GM23248 (cell line): ENCODE results near the gene SLC15A5. TPM values are rescaled to one million over a fixed set of nuclear protein-coding genes. Genes with fewer than 3 reads are reported as not detected.

Source experiments
- DNase-seq: peaks from one replicate; pipeline ENCODE4 v3.0.0-alpha.2; 2015
- H2AFZ ChIP-seq: fragments of 200-600 bp; sonication (generic); 2 replicates; pipeline ENCODE4 v1.6.1; 2016; ENCODE audit warnings: antibody characterized with exemption
- H3F3A ChIP-seq: fragments of 200-600 bp; sonication (generic); 2 replicates; pipeline ENCODE4 v1.6.1; 2016; ENCODE audit warnings: mild to moderate bottlenecking, antibody characterized with exemption, mixed run types; ENCODE audit not compliant: insufficient read depth
- H3K27ac ChIP-seq: fragments of 200-600 bp; sonication (generic); 2 replicates; pipeline ENCODE4 v1.5.1; 2016; ENCODE audit warnings: mild to moderate bottlenecking
- H3K27me3 ChIP-seq: fragments of 200-600 bp; sonication (generic); replicated peaks from 2 replicates; pipeline ENCODE4 v1.6.1; 2016; ENCODE audit warnings: mild to moderate bottlenecking; ENCODE audit not compliant: insufficient read depth
- H3K36me3 ChIP-seq: fragments of 200-600 bp; sonication (generic); 2 replicates; pipeline ENCODE4 v1.6.1; 2016; ENCODE audit warnings: low read depth, mild to moderate bottlenecking
- H3K4me1 ChIP-seq: fragments of 200-600 bp; sonication (generic); 2 replicates; pipeline ENCODE4 v1.6.1; 2016; ENCODE audit warnings: mild to moderate bottlenecking; ENCODE audit not compliant: insufficient read depth
- H3K4me2 ChIP-seq: fragments of 200-600 bp; sonication (generic); one replicate; pipeline ENCODE4 v1.6.1; 2016; ENCODE audit warnings: mild to moderate bottlenecking; ENCODE audit not compliant: unreplicated experiment
- H3K4me3 ChIP-seq: fragments of 200-600 bp; sonication (generic); 2 replicates; pipeline ENCODE4 v1.5.1; 2016; ENCODE audit warnings: mild to moderate bottlenecking
- H3K79me2 ChIP-seq: fragments of 200-600 bp; sonication (generic); 2 replicates; pipeline ENCODE4 v1.6.1; 2016; ENCODE audit warnings: mild to moderate bottlenecking; ENCODE audit not compliant: insufficient read depth
- H3K9ac ChIP-seq: fragments of 200-600 bp; sonication (generic); 2 replicates; pipeline ENCODE4 v1.6.1; 2016; ENCODE audit warnings: mild to moderate bottlenecking
- H3K9me2 ChIP-seq: fragments of 200-600 bp; sonication (generic); 2 replicates; pipeline ENCODE4 v1.6.1; 2016; ENCODE audit warnings: mixed run types, mild to moderate bottlenecking, moderate library complexity; ENCODE audit not compliant: insufficient read depth
- H3K9me3 ChIP-seq: fragments of 200-600 bp; sonication (generic); one replicate; pipeline ENCODE4 v1.6.1; 2017; ENCODE audit warnings: low read depth
- H4K20me1 ChIP-seq: fragments of 200-600 bp; sonication (generic); 2 replicates; pipeline ENCODE4 v1.6.0; 2016; ENCODE audit not compliant: insufficient read depth
- EZH2 ChIP-seq: fragments of 200-600 bp; sonication (generic); IDR thresholded peaks from 2 replicates; pipeline ENCODE4 v1.6.1; 2018; ENCODE audit warnings: antibody characterized with exemption, mild to moderate bottlenecking; ENCODE audit not compliant: insufficient read depth, poor library complexity, severe bottlenecking
- EZH2phosphoT487 ChIP-seq: fragments of 200-600 bp; sonication (generic); IDR thresholded peaks from 2 replicates; pipeline ENCODE4 v1.6.1; 2018; ENCODE audit warnings: antibody characterized with exemption, moderate library complexity, mild to moderate bottlenecking, low read depth; ENCODE audit not compliant: insufficient read depth
- WGBS, 2 experiments: methylation state at CpG; one replicate each; pipeline ENCODE4 v1.1.6; 2015 to 2017; ENCODE audit warnings: low lambda C conversion rate in 2 of 2, low coverage in 1 of 2; ENCODE audit errors: missing lambda C conversion rate in 2 of 2; 5-methylcytosine and 5-hydroxymethylcytosine counted together
- in situ Hi-C: fragments of 300-500 bp; cut with MboI; formaldehyde crosslinking; loops from 2 replicates; pipeline ENCODE4 v1.15.0; 2020
- polyA plus RNA-seq: library from polyadenylated mRNA; unstranded; fragments of >200 nt; fragmentation: Nextera tagmentation; extraction: Ambion mirVana; gene quantifications from 2 replicates; pipeline ENCODE4 v1.2.1, GENCODE V29; 2016
- total RNA-seq: library from RNA; depleted of rRNA; stranded (reverse); fragments of >200 nt; shearing (Covaris generic); gene quantifications from 2 replicates; pipeline ENCODE4 v1.2.3, GENCODE V29; 2014; rRNA removed

The SLC15A5 gene
- total and polyA plus RNA-seq, 2 experiments from 2014 or later = not detected

DNA sequence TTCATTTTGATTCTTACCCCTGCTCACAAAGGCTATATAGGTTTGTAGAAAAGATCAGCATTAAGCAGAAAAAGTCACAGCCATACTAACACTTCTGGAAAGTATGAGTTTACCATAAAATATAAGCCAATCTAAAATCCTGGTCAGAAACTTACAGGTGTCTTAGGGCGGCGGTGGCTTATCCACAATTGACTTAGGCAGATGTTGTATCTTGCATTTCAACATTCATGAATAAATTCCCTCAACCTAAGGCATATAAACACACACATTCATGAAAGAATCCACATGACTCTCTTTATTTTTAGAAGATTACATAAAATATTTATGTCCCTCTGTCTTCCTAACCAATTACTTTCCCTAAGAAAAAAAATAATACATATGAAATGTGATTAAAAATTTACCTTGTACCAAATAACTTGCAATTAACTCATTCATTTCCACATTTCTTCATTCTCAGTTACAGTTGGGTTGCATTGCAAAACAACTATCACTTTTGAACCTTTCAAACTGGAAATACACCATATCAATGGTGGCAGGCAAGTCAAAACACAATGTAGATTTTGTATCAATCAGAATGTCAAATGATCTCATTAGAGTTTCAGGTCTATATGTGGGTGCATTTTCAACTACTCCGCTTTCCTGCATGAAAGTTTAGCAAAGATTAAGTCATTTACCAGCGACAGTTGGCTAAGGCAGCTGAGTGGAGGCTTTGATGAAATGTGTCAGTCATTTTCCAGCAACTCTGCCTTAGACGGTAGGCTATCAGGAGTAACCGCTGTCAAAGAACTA lies 124.4 kb downstream of the SLC15A5 start:
- Histone ChIP-seq H3K9ac (no peak overlapping the region), H2AFZ (no peak overlapping the region), H4K20me1 (no peaks in the 10 kb centered on the region), H3K9me2 (no peaks in the 10 kb centered on the region), H3K4me1 (no peaks in the 10 kb centered on the region), H3K27ac (no peak overlapping the region), H3K4me3 (no peak overlapping the region), H3K36me3 (no peaks in the 10 kb centered on the region), H3K27me3 (no peaks in the 10 kb centered on the region), H3K4me2 (no peak overlapping the region), H3K79me2 (no peaks in the 10 kb centered on the region), H3K9me3 (no peaks in the 10 kb centered on the region), H3F3A (no peaks in the 10 kb centered on the region)
- in situ Hi-C loops = no loop called here
- 71 to 76% methylated on average over 6 of the region's 6 CpGs for WGBS, 2 experiments
- DNase-seq = no peak
- TF ChIP-seq EZH2 (no peak), EZH2phosphoT487 (no peak)

DNA sequence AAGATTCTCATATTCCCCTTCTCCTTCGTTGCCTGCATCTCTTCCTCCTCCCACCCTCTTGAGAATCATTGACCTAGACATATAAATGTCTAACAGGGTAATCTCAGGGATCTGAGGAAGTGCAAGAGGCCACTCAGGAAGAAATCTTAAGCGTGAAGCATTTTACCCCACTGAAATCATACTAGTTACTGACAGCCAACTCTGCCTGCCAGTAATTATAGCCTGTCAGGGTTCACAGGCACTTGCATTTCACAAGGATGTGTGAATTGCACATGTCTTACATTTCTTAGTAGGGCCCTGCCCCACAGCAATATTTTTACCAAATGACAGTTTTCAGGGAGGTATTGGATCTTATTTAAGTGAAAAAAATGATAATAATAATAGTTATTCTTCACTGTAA lies 127.2 kb downstream of the SLC15A5 start:
- H3K27ac ChIP-seq = no peak overlapping the region
- no peak overlapping the region for H2AFZ ChIP-seq
- H3K9ac ChIP-seq = no peak overlapping the region
- in situ Hi-C loops = no loop called here
- WGBS, 2 experiments = 2 to 3% methylated on average over 2 of the region's 2 CpGs
- H3K4me1 ChIP-seq = no peaks in the 10 kb centered on the region
- no peak for DNase-seq
- no peaks in the 10 kb centered on the region for H3K79me2 ChIP-seq
- no peaks in the 10 kb centered on the region for H3K36me3 ChIP-seq
- no peaks in the 10 kb centered on the region for H3K9me3 ChIP-seq
- H4K20me1 ChIP-seq = no peaks in the 10 kb centered on the region
- no peaks in the 10 kb centered on the region for H3K9me2 ChIP-seq
- H3K4me2 ChIP-seq = no peak overlapping the region
- H3F3A ChIP-seq = no peaks in the 10 kb centered on the region
- TF ChIP-seq EZH2phosphoT487 (no peak), EZH2 (no peak)
- no peaks in the 10 kb centered on the region for H3K27me3 ChIP-seq
- no peak overlapping the region for H3K4me3 ChIP-seq

GRCh38 chr12:16148938-16149337 lies 128.5 kb downstream of the SLC15A5 start:
- H3K9me3 ChIP-seq = no peaks in the 10 kb centered on the region
- in situ Hi-C loops = no loop called here
- WGBS, 2 experiments = 82 to 86% methylated on average over 3 of the region's 3 CpGs
- H3K4me1 ChIP-seq = no peaks in the 10 kb centered on the region
- no peaks in the 10 kb centered on the region for H3K79me2 ChIP-seq
- DNase-seq = no peak
- H3K4me3 ChIP-seq = no peak overlapping the region
- H3K27ac ChIP-seq = no peak overlapping the region
- H3F3A ChIP-seq = no peaks in the 10 kb centered on the region
- TF ChIP-seq EZH2phosphoT487 = no peak
- TF ChIP-seq EZH2 = no peak
- no peak overlapping the region for H3K9ac ChIP-seq
- H4K20me1 ChIP-seq = no peaks in the 10 kb centered on the region
- H3K36me3 ChIP-seq = no peaks in the 10 kb centered on the region
- no peak overlapping the region for H3K4me2 ChIP-seq
- H3K27me3 ChIP-seq = no peaks in the 10 kb centered on the region
- no peaks in the 10 kb centered on the region for H3K9me2 ChIP-seq
- H2AFZ ChIP-seq = no peak overlapping the region

Other genes with a start within 250 kb of the SLC15A5 start
- 122 and 141 TPM in 2 replicates for gene MGST1, start 70.0 kb upstream of the SLC15A5 start, total RNA-seq
- gene MGST1, start 70.0 kb upstream of the SLC15A5 start, polyA plus RNA-seq = 1,022 and 1,023 TPM in 2 replicates